ENCODE measurements around the gene RAB19.

RAB19 gene

DNA sequence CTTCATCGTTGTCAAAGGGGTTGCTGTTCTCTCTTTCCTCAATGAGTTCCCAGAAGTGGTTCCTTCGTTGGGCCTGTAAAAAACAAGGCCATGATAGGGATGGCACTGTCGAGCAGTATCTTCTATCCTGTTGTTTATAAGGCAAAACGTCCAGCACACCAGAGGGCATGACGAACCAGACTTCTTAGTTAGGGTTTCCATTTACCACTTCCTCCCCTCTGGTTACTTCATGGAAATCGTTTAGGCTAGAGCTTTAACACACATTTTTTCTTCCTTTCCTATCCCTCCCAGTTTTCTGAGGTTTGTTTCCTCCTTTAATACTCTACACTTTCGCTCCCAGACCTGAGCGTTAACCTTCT, 50.8 kb downstream of the RAB19 start:
- Histone ChIP-seq H3K27me3 (ENCODE audit: insufficient read depth, low read length, poor library complexity) (no peaks in the 10 kb centered on the region), H2AFZ (ENCODE audit: low read depth, low read length) (no peak overlapping the region), H3K9me3 (ENCODE audit: insufficient read depth, low read length, severe bottlenecking) (no peaks in the 10 kb centered on the region), H3K36me3 (ENCODE audit: insufficient read depth, low read length) (peaks cover 66% of the 10 kb centered on the region), H3K4me2 (ENCODE audit: insufficient read depth, low read length) (no peak overlapping the region), H3K79me2 (ENCODE audit: insufficient read depth, low read length) (no peaks in the 10 kb centered on the region), H3K4me1 (ENCODE audit: insufficient read depth, low read length) (no peaks in the 10 kb centered on the region), H3K9ac (ENCODE audit: low read depth, low read length) (no peak overlapping the region), H4K20me1 (ENCODE audit: insufficient read depth, low read length) (peaks cover 8% of the 10 kb centered on the region; the same call in 1 of the 2 replicates), H3K27ac (ENCODE audit: low read length) (no peak overlapping the region), H3K4me3 (ENCODE audit: low read depth in 1 of 2, low read length in 2 of 2) (no peak overlapping the region)
- DNase-seq = no peak
- ATAC-seq (ENCODE audit: insufficient read depth, low read depth) = no peak
- TF ChIP-seq, protein P1, sequence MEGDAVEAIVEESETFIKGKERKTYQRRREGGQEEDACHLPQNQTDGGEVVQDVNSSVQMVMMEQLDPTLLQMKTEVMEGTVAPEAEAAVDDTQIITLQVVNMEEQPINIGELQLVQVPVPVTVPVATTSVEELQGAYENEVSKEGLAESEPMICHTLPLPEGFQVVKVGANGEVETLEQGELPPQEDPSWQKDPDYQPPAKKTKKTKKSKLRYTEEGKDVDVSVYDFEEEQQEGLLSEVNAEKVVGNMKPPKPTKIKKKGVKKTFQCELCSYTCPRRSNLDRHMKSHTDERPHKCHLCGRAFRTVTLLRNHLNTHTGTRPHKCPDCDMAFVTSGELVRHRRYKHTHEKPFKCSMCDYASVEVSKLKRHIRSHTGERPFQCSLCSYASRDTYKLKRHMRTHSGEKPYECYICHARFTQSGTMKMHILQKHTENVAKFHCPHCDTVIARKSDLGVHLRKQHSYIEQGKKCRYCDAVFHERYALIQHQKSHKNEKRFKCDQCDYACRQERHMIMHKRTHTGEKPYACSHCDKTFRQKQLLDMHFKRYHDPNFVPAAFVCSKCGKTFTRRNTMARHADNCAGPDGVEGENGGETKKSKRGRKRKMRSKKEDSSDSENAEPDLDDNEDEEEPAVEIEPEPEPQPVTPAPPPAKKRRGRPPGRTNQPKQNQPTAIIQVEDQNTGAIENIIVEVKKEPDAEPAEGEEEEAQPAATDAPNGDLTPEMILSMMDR (IDR thresholded peaks at IDR 0.05; ENCODE audit: borderline replicate concordance, extremely low read depth, low read length, poor library complexity, severe bottlenecking) = no peak
- no peak for TF ChIP-seq EZH2 (IDR thresholded peaks at IDR 0.05; ENCODE audit: borderline replicate concordance, low read depth, low read length, severe bottlenecking)

DNA sequence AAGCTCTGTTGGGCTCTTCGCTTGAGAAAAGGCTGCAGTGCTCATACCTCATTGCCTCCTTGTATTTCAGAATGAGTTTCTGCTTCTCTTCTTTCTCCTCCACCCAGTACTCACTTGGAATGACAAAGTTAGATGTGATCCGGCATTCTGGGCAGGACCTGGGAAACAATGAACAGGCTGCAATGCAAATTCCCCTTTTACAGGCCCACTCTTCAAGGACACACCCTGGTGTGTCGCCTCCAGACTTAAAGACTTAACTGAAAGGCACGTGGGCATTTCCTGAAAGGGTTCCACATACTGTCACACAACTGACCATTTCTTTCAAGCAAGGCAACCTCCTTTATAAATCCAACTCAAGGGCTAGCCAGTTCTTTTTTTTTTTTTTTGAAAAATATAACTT, 51.9 kb downstream of the RAB19 start:
- Histone ChIP-seq H3K4me3 (ENCODE audit: low read depth in 1 of 2, low read length in 2 of 2) (no peak overlapping the region), H3K4me2 (ENCODE audit: insufficient read depth, low read length) (no peak overlapping the region), H3K9me3 (ENCODE audit: insufficient read depth, low read length, severe bottlenecking) (no peaks in the 10 kb centered on the region), H3K27me3 (ENCODE audit: insufficient read depth, low read length, poor library complexity) (no peaks in the 10 kb centered on the region), H3K36me3 (ENCODE audit: insufficient read depth, low read length) (peaks cover 74% of the 10 kb centered on the region), H3K27ac (ENCODE audit: low read length) (no peak overlapping the region), H3K4me1 (ENCODE audit: insufficient read depth, low read length) (no peaks in the 10 kb centered on the region), H4K20me1 (ENCODE audit: insufficient read depth, low read length) (peaks cover 13% of the 10 kb centered on the region), H3K79me2 (ENCODE audit: insufficient read depth, low read length) (peaks cover 3% of the 10 kb centered on the region; the same call in 1 of the 2 replicates), H3K9ac (ENCODE audit: low read depth, low read length) (no peak overlapping the region), H2AFZ (ENCODE audit: low read depth, low read length) (no peak overlapping the region)
- TF ChIP-seq, protein P1 (IDR thresholded peaks at IDR 0.05; ENCODE audit: borderline replicate concordance, extremely low read depth, low read length, poor library complexity, severe bottlenecking) = no peak
- TF ChIP-seq EZH2 (IDR thresholded peaks at IDR 0.05; ENCODE audit: borderline replicate concordance, low read depth, low read length, severe bottlenecking) = no peak
- ATAC-seq (ENCODE audit: insufficient read depth, low read depth) (no peak), DNase-seq (no peak)

DNA sequence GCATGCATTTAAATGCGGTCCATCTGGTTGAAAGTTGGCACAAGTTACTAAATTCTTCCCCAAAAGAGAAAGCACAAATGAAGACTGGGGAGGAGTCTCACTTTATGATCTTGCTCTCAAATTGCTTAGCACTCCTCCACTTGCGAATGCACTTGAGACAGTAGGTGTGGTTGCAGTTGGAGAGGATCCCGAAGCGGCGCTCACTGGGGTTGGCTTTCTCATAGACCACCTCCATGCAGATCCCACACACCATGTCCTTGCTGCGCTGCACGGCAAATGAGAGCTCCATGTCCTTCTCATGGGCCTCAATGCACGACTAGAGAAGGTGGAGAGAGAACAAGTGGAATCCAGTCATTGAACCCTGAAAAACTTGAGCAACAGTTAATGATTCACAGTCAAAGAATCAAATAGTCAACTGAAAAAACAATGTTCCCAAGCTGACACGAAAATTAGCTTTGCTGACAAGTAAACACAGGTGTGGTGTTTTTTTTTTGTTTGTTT, 52.7 kb downstream of the RAB19 start:
- peaks cover 15% of the 10 kb centered on the region for H4K20me1 ChIP-seq (ENCODE audit: insufficient read depth, low read length)
- no peaks in the 10 kb centered on the region for H3K4me1 ChIP-seq (ENCODE audit: insufficient read depth, low read length)
- peaks cover 5% of the 10 kb centered on the region; the same call in 1 of the 2 replicates for H3K79me2 ChIP-seq (ENCODE audit: insufficient read depth, low read length)
- no peaks in the 10 kb centered on the region for H3K9me3 ChIP-seq (ENCODE audit: insufficient read depth, low read length, severe bottlenecking)
- H3K36me3 ChIP-seq (ENCODE audit: insufficient read depth, low read length) = peaks cover 82% of the 10 kb centered on the region
- no peak overlapping the region for H3K4me3 ChIP-seq (ENCODE audit: low read depth in 1 of 2, low read length in 2 of 2)
- ATAC-seq (ENCODE audit: insufficient read depth, low read depth) (no peak), DNase-seq (no peak)
- no peaks in the 10 kb centered on the region for H3K27me3 ChIP-seq (ENCODE audit: insufficient read depth, low read length, poor library complexity)
- H3K4me2 ChIP-seq (ENCODE audit: insufficient read depth, low read length) = no peak overlapping the region
- no peak for TF ChIP-seq EZH2 (IDR thresholded peaks at IDR 0.05; ENCODE audit: borderline replicate concordance, low read depth, low read length, severe bottlenecking)
- TF ChIP-seq, protein P1 (IDR thresholded peaks at IDR 0.05; ENCODE audit: borderline replicate concordance, extremely low read depth, low read length, poor library complexity, severe bottlenecking) = no peak
- no peak overlapping the region for H3K27ac ChIP-seq (ENCODE audit: low read length)
- no peak overlapping the region for H3K9ac ChIP-seq (ENCODE audit: low read depth, low read length)
- no peak overlapping the region for H2AFZ ChIP-seq (ENCODE audit: low read depth, low read length)

DNA sequence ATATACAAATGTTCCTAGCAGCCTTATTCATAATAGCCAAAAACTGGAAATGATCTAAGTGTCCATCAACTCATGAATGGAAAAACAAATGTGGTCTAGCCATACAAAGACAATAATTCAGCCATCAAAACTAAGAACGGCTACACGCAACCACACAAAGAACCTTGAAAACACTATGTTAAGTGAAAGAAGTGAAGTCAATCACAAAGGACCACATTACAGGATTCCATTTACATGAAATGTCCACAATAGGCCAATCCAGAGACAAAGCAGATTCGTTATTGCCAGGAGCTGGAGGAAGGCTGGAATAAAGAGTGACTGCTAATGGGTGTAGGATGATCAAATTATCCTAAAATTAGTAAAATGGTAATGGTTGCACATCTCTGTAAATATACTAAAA, 54.3 kb downstream of the RAB19 start:
- peaks cover 90% of the 10 kb centered on the region for H3K36me3 ChIP-seq (ENCODE audit: insufficient read depth, low read length)
- no peak for ATAC-seq (ENCODE audit: insufficient read depth, low read depth)

More for the DNA sequence above, 54.3 kb downstream of the RAB19 start:
- Histone ChIP-seq H3K4me3 (ENCODE audit: low read depth in 1 of 2, low read length in 2 of 2) (no peak overlapping the region), H3K4me2 (ENCODE audit: insufficient read depth, low read length) (no peak overlapping the region), H3K9ac (ENCODE audit: low read depth, low read length) (no peak overlapping the region), H2AFZ (ENCODE audit: low read depth, low read length) (no peak overlapping the region), H3K9me3 (ENCODE audit: insufficient read depth, low read length, severe bottlenecking) (no peaks in the 10 kb centered on the region), H3K79me2 (ENCODE audit: insufficient read depth, low read length) (peaks cover 15% of the 10 kb centered on the region), H3K27ac (ENCODE audit: low read length) (no peak overlapping the region), H3K27me3 (ENCODE audit: insufficient read depth, low read length, poor library complexity) (no peaks in the 10 kb centered on the region), H3K4me1 (ENCODE audit: insufficient read depth, low read length) (no peaks in the 10 kb centered on the region), H4K20me1 (ENCODE audit: insufficient read depth, low read length) (peaks cover 24% of the 10 kb centered on the region)
- TF ChIP-seq EZH2 (IDR thresholded peaks at IDR 0.05; ENCODE audit: borderline replicate concordance, low read depth, low read length, severe bottlenecking) = no peak
- TF ChIP-seq, protein P1 (IDR thresholded peaks at IDR 0.05; ENCODE audit: borderline replicate concordance, extremely low read depth, low read length, poor library complexity, severe bottlenecking) = no peak
- DNase-seq = no peak
